SU-DHL-6 (cell line): Measurements from ENCODE around the gene SLC27A4.

Experiments used
- EZH2phosphoT487 ChIP-seq: fragments of 200-600 bp; sonication (generic), shearing (Covaris generic); conservative IDR thresholded peaks from 2 replicates; pipeline ENCODE4 v1.6.1; 2018; ENCODE audit warnings: mild to moderate bottlenecking, antibody characterized with exemption, low read length, moderate library complexity, mixed read lengths
- TF ChIP-seq, protein P1 (sequence below): fragments of 200-600 bp; sonication (generic); IDR thresholded peaks from one replicate; pipeline ENCODE4 v1.5.1; 2017; ENCODE audit warnings: antibody characterized with exemption, mild to moderate bottlenecking, low read length, moderate library complexity; ENCODE audit not compliant: insufficient read depth, poor library complexity, severe bottlenecking

- TF ChIP-seq, protein P1, sequence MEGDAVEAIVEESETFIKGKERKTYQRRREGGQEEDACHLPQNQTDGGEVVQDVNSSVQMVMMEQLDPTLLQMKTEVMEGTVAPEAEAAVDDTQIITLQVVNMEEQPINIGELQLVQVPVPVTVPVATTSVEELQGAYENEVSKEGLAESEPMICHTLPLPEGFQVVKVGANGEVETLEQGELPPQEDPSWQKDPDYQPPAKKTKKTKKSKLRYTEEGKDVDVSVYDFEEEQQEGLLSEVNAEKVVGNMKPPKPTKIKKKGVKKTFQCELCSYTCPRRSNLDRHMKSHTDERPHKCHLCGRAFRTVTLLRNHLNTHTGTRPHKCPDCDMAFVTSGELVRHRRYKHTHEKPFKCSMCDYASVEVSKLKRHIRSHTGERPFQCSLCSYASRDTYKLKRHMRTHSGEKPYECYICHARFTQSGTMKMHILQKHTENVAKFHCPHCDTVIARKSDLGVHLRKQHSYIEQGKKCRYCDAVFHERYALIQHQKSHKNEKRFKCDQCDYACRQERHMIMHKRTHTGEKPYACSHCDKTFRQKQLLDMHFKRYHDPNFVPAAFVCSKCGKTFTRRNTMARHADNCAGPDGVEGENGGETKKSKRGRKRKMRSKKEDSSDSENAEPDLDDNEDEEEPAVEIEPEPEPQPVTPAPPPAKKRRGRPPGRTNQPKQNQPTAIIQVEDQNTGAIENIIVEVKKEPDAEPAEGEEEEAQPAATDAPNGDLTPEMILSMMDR: no peak
- TF ChIP-seq EZH2phosphoT487: no peak
Measured at GRCh38 chr9:128309551-128309950, 30.8 kb upstream of the SLC27A4 start.
